Measurements from ENCODE around the gene HAO2.
"Not testable (repeated sequence)": the region's sequence is repeated elsewhere in the genome, so short reads cannot be mapped to it uniquely, and the experiment has no call there.

HAO2 gene

GRCh38 chr1:119345398-119345797 is 23.2 kb upstream of the HAO2 start:
- no peak for DNase-seq (ENCODE audit: low read depth in 2 of 2)

- no peak for DNase-seq (ENCODE audit: low read depth in 2 of 2)
These were observed 20.7 kb upstream of the HAO2 start for GRCh38 chr1:119347858-119348257.

- DNase-seq (ENCODE audit: low read depth in 2 of 2), result no peak
These were observed 19.6 kb upstream of the HAO2 start for GRCh38 chr1:119348941-119349340.

GRCh38 chr1:119350866-119351265 is 17.7 kb upstream of the HAO2 start:
- not testable (repeated sequence) for DNase-seq (ENCODE audit: low read depth in 2 of 2)

- DNase-seq (ENCODE audit: low read depth in 2 of 2), result no peak
These were observed 16.6 kb upstream of the HAO2 start for GRCh38 chr1:119351997-119352396.

GRCh38 chr1:119353836-119354235 is 14.7 kb upstream of the HAO2 start:
- no peak for DNase-seq (ENCODE audit: low read depth in 2 of 2)

GRCh38 chr1:119358636-119359035 is 9.9 kb upstream of the HAO2 start:
- no peak for DNase-seq (ENCODE audit: low read depth in 2 of 2)

- no peak for DNase-seq (ENCODE audit: low read depth in 2 of 2)
These were observed 8.9 kb upstream of the HAO2 start for GRCh38 chr1:119359730-119360129.

GRCh38 chr1:119361205-119361604 is 7.4 kb upstream of the HAO2 start:
- DNase-seq (ENCODE audit: low read depth in 2 of 2), result no peak

- no peak for DNase-seq (ENCODE audit: low read depth in 2 of 2)
These were observed 6.8 kb upstream of the HAO2 start for GRCh38 chr1:119361620-119362344.

GRCh38 chr1:119363162-119363561 is 5.4 kb upstream of the HAO2 start:
- DNase-seq (ENCODE audit: low read depth in 2 of 2), result no peak

GRCh38 chr1:119364640-119365039 is 3.9 kb upstream of the HAO2 start:
- DNase-seq (ENCODE audit: low read depth in 2 of 2), result no peak

- no peak for DNase-seq (ENCODE audit: low read depth in 2 of 2)
These were observed 2.2 kb upstream of the HAO2 start for GRCh38 chr1:119366424-119366823.

GRCh38 chr1:119367432-119368124 is 1.0 kb upstream of the HAO2 start:
- no peak for DNase-seq (ENCODE audit: low read depth in 2 of 2)

GRCh38 chr1:119370748-119371147 is 2.2 kb downstream of the HAO2 start:
- no peak for DNase-seq (ENCODE audit: low read depth in 2 of 2)

- DNase-seq (ENCODE audit: low read depth in 2 of 2), result no peak
These were observed 3.2 kb downstream of the HAO2 start for GRCh38 chr1:119371815-119372214.

- DNase-seq (ENCODE audit: low read depth in 2 of 2), result no peak
These were observed 4.0 kb downstream of the HAO2 start for GRCh38 chr1:119372503-119373086.

- DNase-seq (ENCODE audit: low read depth in 2 of 2), result no peak
These were observed 4.9 kb downstream of the HAO2 start for GRCh38 chr1:119373465-119373864.

- no peak for DNase-seq (ENCODE audit: low read depth in 2 of 2)
These were observed 5.8 kb downstream of the HAO2 start for GRCh38 chr1:119374208-119374874.

- no peak for DNase-seq (ENCODE audit: low read depth in 2 of 2)
These were observed 6.8 kb downstream of the HAO2 start for GRCh38 chr1:119375366-119375765.

GRCh38 chr1:119376594-119376993 is 8.0 kb downstream of the HAO2 start:
- no peak for DNase-seq (ENCODE audit: low read depth in 2 of 2)

- not testable (repeated sequence) for DNase-seq (ENCODE audit: low read depth in 2 of 2)
These were observed 9.0 kb downstream of the HAO2 start for GRCh38 chr1:119377594-119377993.

- DNase-seq (ENCODE audit: low read depth in 2 of 2), result no peak
These were observed 10.5 kb downstream of the HAO2 start for GRCh38 chr1:119379117-119379516.
